Muscle of leg (tissue), 11 donors: ENCODE results near the gene CPNE5. TPM values are rescaled to one million over a fixed set of nuclear protein-coding genes. Genes with fewer than 3 reads are reported as not detected.
A peak's percentile ranks its signal among the peaks of the same experiment; 100 is the strongest.

Source experiments
- DNase-seq: peaks from one replicate; pipeline ENCODE4 v3.0.0; 2013
- H3K27ac ChIP-seq: one replicate; pipeline ENCODE4 v1.5.1; 2013; ENCODE audit warnings: mild to moderate bottlenecking, low read length, control low read depth
- H3K27me3 ChIP-seq: one replicate; pipeline ENCODE4 v1.6.1; 2013; ENCODE audit warnings: low read length; ENCODE audit not compliant: control insufficient read depth, insufficient read depth
- H3K36me3 ChIP-seq: one replicate; pipeline ENCODE4 v1.6.1; 2013; ENCODE audit warnings: low read length; ENCODE audit not compliant: control insufficient read depth, insufficient read depth
- H3K4me1 ChIP-seq: one replicate; pipeline ENCODE4 v1.6.1; 2013; ENCODE audit warnings: low read length; ENCODE audit not compliant: control insufficient read depth, insufficient read depth
- H3K4me3 ChIP-seq: one replicate; pipeline ENCODE4 v1.5.1; 2013; ENCODE audit warnings: low read length, control low read depth
- H3K9me3 ChIP-seq: replicated peaks from 2 replicates; pipeline ENCODE4 v1.6.1; 2013; ENCODE audit warnings: low read depth, low read length; ENCODE audit not compliant: control insufficient read depth
- WGBS: methylation state at CpG from one replicate; pipeline ENCODE4 v1.1.5; 2013; ENCODE audit warnings: missing lambda C conversion rate; ENCODE audit not compliant: insufficient coverage; 5-methylcytosine and 5-hydroxymethylcytosine counted together
- polyA plus RNA-seq, 8 donors: library from polyadenylated mRNA; unstranded; fragments of 120-200 nt; gene quantifications; one replicate each; pipeline versions ENCODE4 v1.2.1 to v1.2.3, GENCODE V29; 2013; ENCODE audit warnings: inconsistent platforms in 1 of 8, low replicate concordance in 1 of 8; ENCODE audit not compliant: insufficient read length in 8 of 8, insufficient read depth in 1 of 8
- total RNA-seq: library from RNA; stranded (reverse); fragments of 120-200 nt; gene quantifications from one replicate; pipeline ENCODE4 v1.2.4, GENCODE V29; 2013

The CPNE5 gene
- total and polyA plus RNA-seq, 9 donors = 4.9 to 17.8 (median 8.2) TPM

DNA sequence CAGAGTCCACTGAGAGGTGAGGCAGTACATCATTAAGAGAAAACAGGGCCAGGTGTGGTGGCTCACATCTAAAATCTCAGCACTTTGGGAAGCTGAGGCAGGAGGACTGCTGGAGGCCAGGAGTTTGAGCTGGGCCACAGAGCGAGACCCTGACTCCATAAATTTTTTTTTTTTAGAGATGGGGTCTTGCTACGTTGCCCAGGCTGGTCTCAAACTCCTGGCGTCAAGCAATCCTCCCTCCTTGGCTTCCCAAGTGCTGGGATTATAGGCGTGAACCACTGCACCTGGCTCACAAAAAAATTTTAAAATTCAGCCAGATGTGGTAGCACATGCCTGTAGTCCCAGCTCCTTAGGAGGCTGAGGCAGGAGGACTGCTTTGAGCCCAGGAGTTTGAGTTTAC, 18.1 kb upstream of the CPNE5 start:
- Histone ChIP-seq H3K4me3 (no peak overlapping the region), H3K9me3 (no peaks in the 10 kb centered on the region), H3K4me1 (peaks cover 18% of the 10 kb centered on the region), H3K27me3 (no peaks in the 10 kb centered on the region), H3K27ac (no peak overlapping the region), H3K36me3 (peaks cover 23% of the 10 kb centered on the region)
- DNase-seq = no peak
- 90% methylated on average over 2 of the region's 4 CpGs for WGBS

GRCh38 chr6:36856277-36856676, 17.0 kb upstream of the CPNE5 start:
- WGBS = 81% methylated on average over 6 of the region's 8 CpGs
- Histone ChIP-seq H3K4me1 (peaks cover 21% of the 10 kb centered on the region), H3K4me3 (no peak overlapping the region), H3K27me3 (no peaks in the 10 kb centered on the region), H3K27ac (peak overlapping the region; percentile 22), H3K36me3 (peaks cover 20% of the 10 kb centered on the region), H3K9me3 (no peaks in the 10 kb centered on the region)
- no peak for DNase-seq

DNA sequence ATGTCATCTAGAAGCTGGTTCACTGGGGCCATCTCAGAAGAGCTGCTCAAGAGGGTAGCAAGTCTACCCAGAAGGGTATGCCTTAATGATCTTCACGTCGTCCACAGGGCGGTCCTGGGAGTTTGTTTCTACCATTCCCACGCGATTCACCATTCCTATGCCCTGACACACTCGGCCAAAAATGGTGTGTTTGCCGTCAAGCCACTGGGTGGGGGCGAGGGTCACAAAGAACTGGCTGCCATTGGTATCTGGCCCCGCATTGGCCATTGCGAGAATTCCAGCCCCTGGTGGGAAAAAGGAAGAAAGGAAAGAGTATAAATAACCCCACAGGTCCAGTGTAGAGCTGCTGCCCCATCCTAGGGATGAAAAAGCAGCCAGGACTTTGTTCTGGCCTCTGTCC, 16.5 kb upstream of the CPNE5 start:
- Histone ChIP-seq H3K27ac (peak overlapping the region; percentile 22), H3K4me3 (no peak overlapping the region), H3K4me1 (peaks cover 23% of the 10 kb centered on the region), H3K36me3 (peaks cover 20% of the 10 kb centered on the region), H3K9me3 (no peaks in the 10 kb centered on the region), H3K27me3 (no peaks in the 10 kb centered on the region)
- 85% methylated on average over 5 of the region's 10 CpGs for WGBS
- DNase-seq = no peak

- Histone ChIP-seq H3K4me1 (peaks cover 43% of the 10 kb centered on the region), H3K36me3 (peaks cover 20% of the 10 kb centered on the region), H3K4me3 (no peak overlapping the region), H3K27ac (no peak overlapping the region), H3K9me3 (no peaks in the 10 kb centered on the region), H3K27me3 (no peaks in the 10 kb centered on the region)
- 61% methylated on average over 3 of the region's 5 CpGs for WGBS
- DNase-seq = peak; percentile 62
Measured at GRCh38 chr6:36853325-36853724, 14.1 kb upstream of the CPNE5 start.

DNA sequence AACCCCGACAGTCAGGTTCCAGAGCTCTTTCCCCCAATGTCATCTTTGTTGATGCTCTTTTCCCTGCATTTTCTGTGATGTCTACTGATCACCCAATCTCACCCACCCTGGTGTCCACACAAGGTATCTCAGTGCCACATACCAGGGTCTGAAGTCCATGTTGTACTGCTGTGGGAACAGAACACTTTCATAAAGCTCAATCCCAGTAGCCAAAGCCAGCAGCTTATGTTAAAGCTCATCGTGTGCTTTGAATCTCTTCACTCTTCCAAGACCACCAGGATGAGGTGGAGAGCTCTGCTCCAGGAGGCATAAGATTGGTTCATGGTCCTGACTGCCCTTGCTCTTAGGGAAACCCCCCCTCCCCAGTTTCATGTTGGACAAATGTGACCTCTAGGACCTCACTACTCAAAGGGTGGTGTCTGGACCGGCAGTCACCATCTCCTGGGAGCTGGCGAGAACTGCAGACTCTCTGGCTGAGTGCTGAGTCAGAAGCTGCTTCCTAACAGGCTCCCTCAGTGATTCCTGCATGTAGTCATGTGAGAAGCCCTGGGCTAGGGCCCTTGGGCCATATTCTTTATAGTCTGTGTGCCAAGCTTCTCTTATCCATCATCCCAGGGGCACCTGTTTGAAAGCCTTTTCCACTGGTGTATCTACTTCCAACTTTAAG, 13.4 kb upstream of the CPNE5 start:
- no peaks in the 10 kb centered on the region for H3K9me3 ChIP-seq
- 60% methylated on average over 3 of the region's 4 CpGs for WGBS
- peaks cover 20% of the 10 kb centered on the region for H3K36me3 ChIP-seq
- no peaks in the 10 kb centered on the region for H3K27me3 ChIP-seq
- no peak for DNase-seq
- H3K4me1 ChIP-seq = peaks cover 47% of the 10 kb centered on the region
- H3K27ac ChIP-seq = peak overlapping the region; percentile 13
- H3K4me3 ChIP-seq = no peak overlapping the region

DNA sequence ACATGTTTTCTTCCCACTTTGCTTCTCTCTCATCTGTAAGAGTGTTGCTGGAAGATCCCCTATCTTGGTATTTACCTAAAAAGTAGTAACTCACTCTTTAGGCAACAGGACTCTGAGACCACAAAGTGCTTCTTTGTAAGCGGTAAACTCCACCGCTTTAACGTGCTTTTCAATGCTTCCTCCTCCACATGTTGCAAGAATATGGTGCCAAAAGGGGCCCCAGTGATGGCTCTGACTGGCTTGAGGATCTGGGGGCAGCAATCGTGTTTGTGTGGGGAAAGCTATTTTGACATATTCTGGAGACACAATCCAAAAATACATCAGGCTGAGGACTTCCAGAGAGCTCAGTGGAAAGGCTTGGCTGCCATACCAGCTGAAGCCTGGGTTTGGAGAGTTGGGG, 12.4 kb upstream of the CPNE5 start:
- peaks cover 47% of the 10 kb centered on the region for H3K4me1 ChIP-seq
- H3K9me3 ChIP-seq = no peaks in the 10 kb centered on the region
- DNase-seq = no peak
- H3K27ac ChIP-seq = no peak overlapping the region
- WGBS = 80% methylated on average over 2 of the region's 4 CpGs
- no peaks in the 10 kb centered on the region for H3K27me3 ChIP-seq
- peaks cover 20% of the 10 kb centered on the region for H3K36me3 ChIP-seq
- H3K4me3 ChIP-seq = no peak overlapping the region

DNA sequence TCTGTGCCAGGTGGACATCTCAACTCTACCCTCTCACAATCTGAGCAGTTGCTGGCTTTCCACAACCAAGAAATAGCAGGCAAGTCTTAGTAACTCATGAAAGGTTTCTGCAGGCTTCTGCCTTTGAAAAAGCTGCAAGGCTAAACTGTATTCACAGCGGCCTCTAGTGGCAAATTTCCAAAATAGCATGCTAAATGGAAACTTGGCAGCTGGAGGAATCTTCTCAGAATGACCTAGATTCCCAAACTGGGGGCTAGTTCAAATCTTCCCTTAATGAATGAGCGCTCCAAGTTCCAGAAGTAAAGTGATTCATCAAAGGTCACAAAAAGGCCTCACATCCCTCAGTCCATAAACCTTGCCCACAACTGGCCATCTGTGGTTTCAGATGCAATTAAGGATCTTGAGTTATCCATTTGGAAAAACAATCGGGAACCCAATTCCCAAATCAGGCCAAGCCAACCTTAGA, 11.9 kb upstream of the CPNE5 start:
- WGBS = 25% methylated on average over 2 of the region's 3 CpGs

DNA sequence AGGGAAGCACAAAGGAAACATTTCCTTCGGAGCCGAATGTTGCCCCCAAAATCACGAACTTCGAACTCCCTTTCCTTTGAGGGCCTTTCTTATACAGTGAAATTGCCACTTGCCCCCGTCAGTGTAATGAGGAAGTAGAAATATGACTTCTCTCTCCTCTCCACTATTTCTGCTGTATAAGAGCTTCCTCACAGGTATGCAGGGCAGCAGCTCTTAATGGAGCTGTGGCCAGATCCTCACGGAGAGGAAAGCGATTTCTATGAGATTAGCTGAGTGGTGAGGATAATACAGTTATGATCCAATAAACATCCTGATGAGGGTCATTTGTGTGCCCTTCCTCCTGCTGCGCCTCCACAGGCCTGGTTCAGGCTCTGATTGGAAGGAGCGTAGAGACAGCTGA, 10.8 kb upstream of the CPNE5 start:
- no peak overlapping the region for H3K4me3 ChIP-seq
- peaks cover 6% of the 10 kb centered on the region for H3K36me3 ChIP-seq
- 85% methylated on average over 4 of the region's 9 CpGs for WGBS
- no peaks in the 10 kb centered on the region for H3K27me3 ChIP-seq
- no peak for DNase-seq
- H3K4me1 ChIP-seq = peaks cover 45% of the 10 kb centered on the region
- no peak overlapping the region for H3K27ac ChIP-seq
- H3K9me3 ChIP-seq = no peaks in the 10 kb centered on the region

More for the DNA sequence above, 11.9 kb upstream of the CPNE5 start:
- Histone ChIP-seq H3K27ac (no peak overlapping the region), H3K4me1 (peaks cover 44% of the 10 kb centered on the region), H3K9me3 (no peaks in the 10 kb centered on the region), H3K36me3 (peaks cover 18% of the 10 kb centered on the region), H3K4me3 (no peak overlapping the region), H3K27me3 (no peaks in the 10 kb centered on the region)
- DNase-seq = peak; percentile 93

DNA sequence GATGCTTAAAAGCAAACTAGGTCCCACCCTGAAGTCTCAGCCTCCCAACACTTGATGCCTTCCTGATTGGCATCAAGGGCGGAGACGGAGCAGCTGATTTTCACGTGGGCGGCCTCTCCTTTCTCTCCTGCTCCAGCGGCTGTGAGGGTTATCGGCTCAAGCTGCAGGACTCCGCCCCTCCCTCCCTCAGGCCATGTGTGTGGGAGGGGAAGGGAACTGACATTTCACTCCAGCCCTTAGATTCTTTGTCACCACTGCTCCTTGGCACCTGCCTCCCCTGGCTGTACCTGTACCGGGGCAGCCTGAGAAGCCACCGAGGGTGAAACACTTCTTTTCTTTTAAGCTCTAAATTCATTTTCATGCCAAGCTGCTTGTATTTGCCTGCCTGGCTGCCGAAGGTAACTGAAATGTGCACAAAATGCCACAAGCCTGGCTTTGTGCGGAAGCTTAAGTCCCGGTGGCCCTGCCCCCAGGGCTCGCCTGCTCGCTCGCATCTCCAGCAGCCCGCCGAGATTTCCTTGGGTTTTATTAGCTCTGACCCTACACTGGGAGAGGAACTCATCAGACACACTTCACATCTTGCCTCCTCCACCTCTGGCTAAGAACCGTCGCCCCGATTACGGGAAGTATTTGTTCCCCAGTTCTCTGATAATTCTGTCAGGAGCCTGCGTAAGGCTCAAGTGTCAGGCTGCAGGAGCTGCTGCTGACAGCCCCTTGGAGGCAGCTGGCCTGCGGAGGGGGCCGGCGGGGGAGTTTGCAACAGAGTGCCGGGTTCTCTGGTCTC, 9.6 kb upstream of the CPNE5 start:
- Histone ChIP-seq H3K4me1 (peaks cover 56% of the 10 kb centered on the region), H3K27ac (peak overlapping the region; percentile 70)

GRCh38 chr6:36847991-36848390, 8.7 kb upstream of the CPNE5 start:
- H3K4me3 ChIP-seq = no peak overlapping the region
- no peaks in the 10 kb centered on the region for H3K27me3 ChIP-seq
- H3K27ac ChIP-seq = no peak overlapping the region
- H3K36me3 ChIP-seq = no peaks in the 10 kb centered on the region
- no peak for DNase-seq
- peaks cover 60% of the 10 kb centered on the region for H3K4me1 ChIP-seq
- 88% methylated on average over 3 of the region's 6 CpGs for WGBS
- no peaks in the 10 kb centered on the region for H3K9me3 ChIP-seq

More for the DNA sequence above, 9.6 kb upstream of the CPNE5 start:
- H3K4me3 ChIP-seq = no peak overlapping the region
- no peaks in the 10 kb centered on the region for H3K27me3 ChIP-seq
- no peaks in the 10 kb centered on the region for H3K9me3 ChIP-seq
- H3K36me3 ChIP-seq = peaks cover 3% of the 10 kb centered on the region
- WGBS = 5% methylated on average over 15 of the region's 26 CpGs
- DNase-seq = peak; percentile 56
